Measurements from ENCODE around the gene PEAK3. TPM values are rescaled to one million over a fixed set of nuclear protein-coding genes. Genes with fewer than 3 reads are reported as not detected.

The PEAK3 gene
- total RNA-seq, 1 experiment from 2014 or later = not detected

- no peak for DNase-seq
- Histone ChIP-seq H3K4me3 (ENCODE audit: insufficient read depth, low read depth, low read length) (no peak overlapping the region), H3K27me3 (ENCODE audit: control insufficient read depth, insufficient read depth, low read length) (no peaks in the 10 kb centered on the region), H3K36me3 (replicated peaks; ENCODE audit: control insufficient read depth, insufficient read depth, low read length) (peaks cover 10% of the 10 kb centered on the region)
Observed at GRCh38 chr19:2239173-2239572, 42.8 kb downstream of the PEAK3 start.

GRCh38 chr19:2237869-2238153 is 44.2 kb downstream of the PEAK3 start:
- H3K36me3 ChIP-seq (replicated peaks; ENCODE audit: control insufficient read depth, insufficient read depth, low read length) = peaks cover 5% of the 10 kb centered on the region
- H3K4me3 ChIP-seq (ENCODE audit: insufficient read depth, low read depth, low read length) = peak overlapping the region; percentile 93; the same call in 1 of the 2 replicates

GRCh38 chr19:2237051-2237868 is 44.7 kb downstream of the PEAK3 start:
- peak overlapping the region; percentile 93 for H3K4me3 ChIP-seq (ENCODE audit: insufficient read depth, low read depth, low read length)

More at GRCh38 chr19:2237869-2238153, 44.2 kb downstream of the PEAK3 start:
- DNase-seq = no peak
- no peaks in the 10 kb centered on the region for H3K27me3 ChIP-seq (ENCODE audit: control insufficient read depth, insufficient read depth, low read length)

GRCh38 chr19:2236314-2237050 is 45.5 kb downstream of the PEAK3 start, which contains the start of the genes PLEKHJ1 and SF3A2:
Gene PLEKHJ1 (minus strand): TSS chr19:2236329. CDS start chr19:2236248, 81 bp downstream.
Gene SF3A2 (plus strand): TSS chr19:2236824. CDS start chr19:2243419, 6,595 bp downstream.
- no peaks in the 10 kb centered on the region for H3K27me3 ChIP-seq (ENCODE audit: control insufficient read depth, insufficient read depth, low read length)
- H3K36me3 ChIP-seq (replicated peaks; ENCODE audit: control insufficient read depth, insufficient read depth, low read length) = peaks cover 3% of the 10 kb centered on the region
- DNase-seq = peak; percentile 100
- H3K4me3 ChIP-seq (ENCODE audit: insufficient read depth, low read depth, low read length) = peak within 1 kb of the TSS; percentile 93

More at GRCh38 chr19:2237051-2237868, 44.7 kb downstream of the PEAK3 start:
- Histone ChIP-seq H3K36me3 (replicated peaks; ENCODE audit: control insufficient read depth, insufficient read depth, low read length) (peaks cover 3% of the 10 kb centered on the region), H3K27me3 (ENCODE audit: control insufficient read depth, insufficient read depth, low read length) (no peaks in the 10 kb centered on the region)
- no peak for DNase-seq

GRCh38 chr19:2236064-2236313 is 46.0 kb downstream of the PEAK3 start:
- Histone ChIP-seq H3K27me3 (ENCODE audit: control insufficient read depth, insufficient read depth, low read length) (no peaks in the 10 kb centered on the region), H3K4me3 (ENCODE audit: insufficient read depth, low read depth, low read length) (peak overlapping the region; percentile 93), H3K36me3 (replicated peaks; ENCODE audit: control insufficient read depth, insufficient read depth, low read length) (peaks cover 3% of the 10 kb centered on the region)
- DNase-seq = peak; percentile 100

- peak; percentile 82 for DNase-seq
- Histone ChIP-seq H3K27me3 (ENCODE audit: control insufficient read depth, insufficient read depth, low read length) (no peaks in the 10 kb centered on the region), H3K4me3 (ENCODE audit: insufficient read depth, low read depth, low read length) (peak overlapping the region; percentile 93), H3K36me3 (replicated peaks; ENCODE audit: control insufficient read depth, insufficient read depth, low read length) (peaks cover 3% of the 10 kb centered on the region)
Observed at GRCh38 chr19:2235381-2236063, 46.5 kb downstream of the PEAK3 start.

- Histone ChIP-seq H3K36me3 (replicated peaks; ENCODE audit: control insufficient read depth, insufficient read depth, low read length) (peaks cover 3% of the 10 kb centered on the region), H3K27me3 (ENCODE audit: control insufficient read depth, insufficient read depth, low read length) (no peaks in the 10 kb centered on the region), H3K4me3 (ENCODE audit: insufficient read depth, low read depth, low read length) (peak overlapping the region; percentile 93)
- DNase-seq = no peak
Observed at GRCh38 chr19:2234996-2235380, 47.0 kb downstream of the PEAK3 start.

- Histone ChIP-seq H3K36me3 (replicated peaks; ENCODE audit: control insufficient read depth, insufficient read depth, low read length) (peaks cover 3% of the 10 kb centered on the region), H3K4me3 (ENCODE audit: insufficient read depth, low read depth, low read length) (no peak overlapping the region), H3K27me3 (ENCODE audit: control insufficient read depth, insufficient read depth, low read length) (no peaks in the 10 kb centered on the region)
- no peak for DNase-seq
Observed at GRCh38 chr19:2233601-2234280, 48.2 kb downstream of the PEAK3 start.

- H3K4me3 ChIP-seq (ENCODE audit: insufficient read depth, low read depth, low read length) = no peak overlapping the region
- no peak for DNase-seq
- H3K27me3 ChIP-seq (ENCODE audit: control insufficient read depth, insufficient read depth, low read length) = no peaks in the 10 kb centered on the region
- peaks cover 3% of the 10 kb centered on the region for H3K36me3 ChIP-seq (replicated peaks; ENCODE audit: control insufficient read depth, insufficient read depth, low read length)
Observed at GRCh38 chr19:2232286-2233151, 49.5 kb downstream of the PEAK3 start.

GRCh38 chr19:2231621-2232221 is 50.3 kb downstream of the PEAK3 start:
- peaks cover 3% of the 10 kb centered on the region for H3K36me3 ChIP-seq (replicated peaks; ENCODE audit: control insufficient read depth, insufficient read depth, low read length)
- DNase-seq = peak; percentile 82
- no peak overlapping the region for H3K4me3 ChIP-seq (ENCODE audit: insufficient read depth, low read depth, low read length)
- H3K27me3 ChIP-seq (ENCODE audit: control insufficient read depth, insufficient read depth, low read length) = no peaks in the 10 kb centered on the region

GRCh38 chr19:2230807-2231533 is 51.0 kb downstream of the PEAK3 start:
- Histone ChIP-seq H3K4me3 (ENCODE audit: insufficient read depth, low read depth, low read length) (no peak overlapping the region), H3K27me3 (ENCODE audit: control insufficient read depth, insufficient read depth, low read length) (no peaks in the 10 kb centered on the region), H3K36me3 (replicated peaks; ENCODE audit: control insufficient read depth, insufficient read depth, low read length) (peaks cover 3% of the 10 kb centered on the region)
- no peak for DNase-seq

GRCh38 chr19:2230033-2230531 is 51.9 kb downstream of the PEAK3 start:
- H3K27me3 ChIP-seq (ENCODE audit: control insufficient read depth, insufficient read depth, low read length) = no peaks in the 10 kb centered on the region
- H3K36me3 ChIP-seq (replicated peaks; ENCODE audit: control insufficient read depth, insufficient read depth, low read length) = peaks cover 5% of the 10 kb centered on the region
- H3K4me3 ChIP-seq (ENCODE audit: insufficient read depth, low read depth, low read length) = no peak overlapping the region
- DNase-seq = peak; percentile 76

Data from H7 (cell line).